ENCODE measurements around the gene TCF20.

Gene TCF20

GRCh38 chr22:42261296-42261695, 9.2 kb downstream of the TCF20 start:
- DNase-seq (ENCODE audit: low read depth in 2 of 2): no peak

- no peak for DNase-seq (ENCODE audit: low read depth in 2 of 2)
Measured at GRCh38 chr22:42258126-42258525, 12.3 kb downstream of the TCF20 start.

GRCh38 chr22:42257386-42257785, 13.1 kb downstream of the TCF20 start:
- no peak for DNase-seq (ENCODE audit: low read depth in 2 of 2)

- no peak for DNase-seq (ENCODE audit: low read depth in 2 of 2)
Measured at GRCh38 chr22:42256930-42257329, 13.5 kb downstream of the TCF20 start.

GRCh38 chr22:42256220-42256619, 14.2 kb downstream of the TCF20 start:
- DNase-seq (ENCODE audit: low read depth in 2 of 2): no peak

- no peak for DNase-seq (ENCODE audit: low read depth in 2 of 2)
Measured at GRCh38 chr22:42249831-42250230, 20.6 kb downstream of the TCF20 start.

- no peak for DNase-seq (ENCODE audit: low read depth in 2 of 2)
Measured at GRCh38 chr22:42248995-42249394, 21.5 kb downstream of the TCF20 start.

- DNase-seq (ENCODE audit: low read depth in 2 of 2): no peak
Measured at GRCh38 chr22:42247596-42247995, 22.9 kb downstream of the TCF20 start.

GRCh38 chr22:42243802-42244060, 26.7 kb downstream of the TCF20 start:
- DNase-seq (ENCODE audit: low read depth in 2 of 2): no peak

GRCh38 chr22:42236848-42237247, 33.6 kb downstream of the TCF20 start:
- no peak for DNase-seq (ENCODE audit: low read depth in 2 of 2)

- no peak for DNase-seq (ENCODE audit: low read depth in 2 of 2)
Measured at GRCh38 chr22:42236268-42236667, 34.2 kb downstream of the TCF20 start.

- no peak for DNase-seq (ENCODE audit: low read depth in 2 of 2)
Measured at GRCh38 chr22:42233879-42234278, 36.6 kb downstream of the TCF20 start.

- DNase-seq (ENCODE audit: low read depth in 2 of 2): no peak
Measured at GRCh38 chr22:42231929-42232328, 38.5 kb downstream of the TCF20 start.

- DNase-seq (ENCODE audit: low read depth in 2 of 2): no peak
Measured at GRCh38 chr22:42229455-42230149, 40.9 kb downstream of the TCF20 start.

- DNase-seq (ENCODE audit: low read depth in 2 of 2): no peak
Measured at GRCh38 chr22:42228483-42228882, 42.0 kb downstream of the TCF20 start.

GRCh38 chr22:42227435-42227834, 43.0 kb downstream of the TCF20 start:
- DNase-seq (ENCODE audit: low read depth in 2 of 2): no peak

GRCh38 chr22:42225841-42226240, 44.6 kb downstream of the TCF20 start:
- no peak for DNase-seq (ENCODE audit: low read depth in 2 of 2)

- DNase-seq (ENCODE audit: low read depth in 2 of 2): no peak
Measured at GRCh38 chr22:42222140-42222539, 48.3 kb downstream of the TCF20 start.
